Neural progenitor cell (in vitro differentiated cells): ENCODE results near the gene PHACTR1.

Experiments
- CTCF ChIP-seq: fragments of 200-600 bp; sonication (generic); IDR thresholded peaks from 2 replicates; pipeline ENCODE4 v1.5.1; 2017; ENCODE audit warnings: antibody characterized with exemption, mild to moderate bottlenecking
- EZH2 ChIP-seq: fragments of 200-600 bp; sonication (generic); IDR thresholded peaks from 2 replicates; pipeline ENCODE4 v1.6.1; 2017; ENCODE audit warnings: antibody characterized with exemption, mild to moderate bottlenecking, moderate library complexity

- no peak for TF ChIP-seq EZH2
- TF ChIP-seq CTCF: no peak
Observed at GRCh38 chr6:13311155-13311554, 594.6 kb downstream of the PHACTR1 start.
